ELR (cell line): ENCODE results near the gene PIEZO2.
"Not testable (repeated sequence)": the region's sequence is repeated elsewhere in the genome, so short reads cannot be mapped to it uniquely, and the experiment has no call there.

Experiments
- DNase-seq: peaks from one replicate; pipeline ENCODE4 v3.0.0-alpha.2; 2015; ENCODE audit warnings: low read depth

PIEZO2 gene

GRCh38 chr18:11149441-11150270 lies at the start of gene PIEZO2:
Gene PIEZO2, minus strand, starts transcription at chr18:11149569. Its CDS starts 981 bp downstream, at chr18:11148588.
- peak; percentile 14 for DNase-seq

DNA sequence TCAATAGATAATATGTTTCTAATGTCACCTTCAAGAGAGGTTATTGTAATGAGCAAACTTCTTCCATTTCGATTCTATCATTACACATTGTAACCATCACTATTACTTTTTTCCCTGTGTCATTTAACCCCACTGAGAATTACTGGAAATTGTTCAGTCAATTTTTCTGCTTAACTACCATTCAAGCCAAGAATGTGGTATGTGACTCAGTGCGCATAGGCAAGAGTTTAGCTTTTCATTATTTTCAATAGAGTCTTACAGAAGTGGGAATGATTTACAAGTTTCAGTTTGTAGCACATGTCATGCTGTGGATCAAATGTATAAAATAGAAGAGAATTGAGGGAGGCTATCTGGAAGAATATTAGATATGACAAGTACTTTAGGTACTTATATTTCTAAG lies 34.3 kb upstream of the PIEZO2 start:
- no peak for DNase-seq

DNA sequence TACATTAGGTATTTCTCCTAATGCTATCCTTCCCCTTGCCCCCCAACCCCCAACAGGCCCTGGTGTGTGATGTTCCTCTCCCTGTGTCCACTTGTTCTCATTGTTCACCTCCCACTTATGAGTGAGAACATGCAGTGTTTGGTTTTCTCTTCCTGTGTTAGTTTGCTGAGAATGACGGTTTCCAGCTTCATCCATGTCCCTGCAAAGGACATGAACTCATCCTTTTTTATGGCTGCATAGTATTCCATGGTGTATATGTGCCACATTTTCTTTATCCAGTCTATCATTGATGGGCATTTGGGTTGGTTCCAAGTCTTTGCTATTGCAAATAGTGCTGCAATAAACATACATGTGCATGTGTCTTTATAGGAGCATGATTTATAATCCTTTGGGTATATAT lies 32.3 kb upstream of the PIEZO2 start:
- not testable (repeated sequence) for DNase-seq

DNA sequence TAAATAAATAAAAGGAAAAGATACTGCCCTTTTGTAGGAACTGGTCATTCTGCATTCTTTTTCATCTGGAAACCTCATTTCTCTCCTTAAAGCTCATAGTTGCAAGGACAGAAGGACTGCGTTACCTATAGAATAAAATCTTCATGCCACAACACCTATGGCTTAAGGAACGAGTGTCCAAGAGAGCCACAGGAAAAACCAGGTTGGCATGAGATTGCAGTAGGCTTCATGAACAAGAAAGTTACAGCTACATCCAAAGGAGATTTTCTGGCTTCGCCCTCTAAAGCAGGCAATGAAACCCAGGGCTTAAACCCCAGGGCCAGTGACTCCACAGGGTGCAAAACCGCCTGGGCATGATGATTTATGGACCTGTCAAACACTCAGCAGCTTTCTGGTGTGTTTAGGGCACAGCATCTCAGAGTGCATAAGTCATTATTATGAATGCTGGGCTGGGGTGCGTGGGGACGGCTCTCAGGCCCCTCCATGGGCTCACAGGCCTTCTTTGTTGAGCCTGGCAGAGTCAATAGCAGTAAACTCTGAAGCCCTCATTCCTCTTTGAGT lies 30.7 kb upstream of the PIEZO2 start:
- no peak for DNase-seq

DNA sequence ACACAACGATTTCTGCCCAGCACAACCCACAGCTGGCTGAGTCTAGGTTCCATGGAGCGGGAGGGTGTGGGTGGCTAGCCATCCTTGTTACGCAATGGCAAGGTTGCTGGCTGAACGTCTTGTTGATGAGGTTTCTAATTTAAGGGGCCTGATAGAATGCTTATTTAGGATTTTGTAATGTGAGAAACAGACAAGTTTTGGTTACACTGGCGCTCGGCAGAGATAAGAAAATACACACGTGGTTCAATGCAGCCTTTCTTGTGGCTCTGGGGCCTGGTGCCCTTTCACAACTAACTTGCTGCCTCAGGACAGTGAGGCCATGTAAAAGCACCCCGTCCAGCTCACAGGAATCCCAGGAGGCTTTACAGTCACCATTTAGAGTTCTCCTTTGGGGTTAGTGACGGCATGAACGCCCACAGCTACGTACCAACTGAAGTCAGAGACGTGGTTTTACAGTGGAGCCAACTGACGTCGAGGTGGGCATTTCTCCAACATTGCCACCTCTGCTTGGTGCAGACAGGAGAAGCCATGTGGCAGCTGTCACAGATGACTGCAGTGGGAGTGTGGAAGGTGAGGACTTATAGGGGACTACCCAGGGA lies 29.7 kb upstream of the PIEZO2 start:
- DNase-seq, result no peak

GRCh38 chr18:11177382-11177781 lies 28.0 kb upstream of the PIEZO2 start:
- DNase-seq, result no peak

DNA sequence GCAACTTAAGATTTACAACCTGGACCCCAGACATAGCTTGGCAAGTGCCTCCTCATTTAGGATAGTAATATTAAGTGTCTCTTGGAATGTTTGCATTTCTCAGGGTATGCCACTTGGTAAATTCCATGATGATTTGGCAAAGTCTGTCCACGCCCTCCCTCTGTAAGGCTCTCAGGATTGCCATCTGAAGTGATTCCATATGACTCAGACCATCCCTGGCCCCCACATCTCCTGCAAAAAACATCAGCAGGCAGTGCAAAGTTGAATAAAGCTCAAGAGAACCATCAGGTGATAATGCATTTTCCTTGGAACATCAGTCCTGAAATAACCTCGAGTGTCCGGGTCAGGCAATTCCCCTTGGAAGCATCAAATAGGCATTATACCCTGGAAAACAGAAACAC lies 27.1 kb upstream of the PIEZO2 start:
- DNase-seq, result peak; percentile 34

DNA sequence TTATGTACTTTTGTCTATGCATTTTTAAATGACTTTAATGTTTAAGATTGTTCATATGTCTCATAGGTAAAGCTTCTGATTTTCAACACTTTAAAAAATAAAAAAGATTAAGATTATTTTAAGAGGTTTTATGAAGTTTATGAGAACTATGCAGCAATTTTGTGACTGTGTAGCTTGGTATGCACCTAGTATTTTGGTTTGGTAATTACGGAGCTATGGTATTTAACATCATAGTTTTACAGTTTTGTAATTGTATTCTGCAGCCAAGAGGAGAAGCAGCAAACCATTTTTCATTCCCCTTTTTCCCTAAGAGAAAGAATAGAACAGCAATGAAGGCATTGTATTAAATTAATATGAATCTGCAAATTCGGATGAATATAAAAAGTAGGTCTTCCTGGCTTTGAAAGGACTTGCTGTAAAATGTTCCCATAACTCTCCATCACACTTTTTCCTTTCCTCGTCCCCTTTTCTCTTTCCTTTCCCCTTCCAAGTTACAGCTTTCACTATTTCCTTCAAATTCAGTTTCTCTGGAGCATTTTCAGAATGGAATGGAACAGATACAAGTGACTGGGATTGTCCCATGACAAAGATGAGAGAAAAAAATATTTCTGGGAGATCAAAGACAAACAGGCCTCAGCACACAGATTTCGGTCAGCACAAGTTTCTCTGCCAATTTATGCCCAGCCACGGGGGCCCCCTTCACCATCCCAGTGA lies 26.1 kb upstream of the PIEZO2 start:
- DNase-seq, result peak; percentile 18

- DNase-seq, result not testable (repeated sequence)
Measured at GRCh38 chr18:11174179-11174578, 24.8 kb upstream of the PIEZO2 start.

DNA sequence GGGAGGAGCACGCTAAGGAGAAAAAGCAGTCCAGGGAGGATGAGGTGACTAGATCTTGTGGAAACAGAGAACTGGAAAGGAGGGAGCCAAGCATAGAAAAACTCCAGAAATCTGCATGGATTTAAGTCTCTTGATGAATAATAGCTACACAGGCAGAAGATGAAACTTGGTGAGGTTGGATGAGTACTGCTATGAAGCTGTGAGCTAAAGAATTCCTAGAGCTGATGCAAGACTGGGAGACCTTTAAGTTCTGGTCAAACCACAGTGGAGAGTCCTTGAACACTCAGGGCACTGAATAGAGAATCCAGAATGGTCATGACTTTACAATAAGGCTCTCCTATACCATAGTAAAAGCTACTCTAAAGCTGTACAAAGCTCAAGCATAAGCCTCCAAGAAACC lies 18.4 kb upstream of the PIEZO2 start:
- no peak for DNase-seq

- no peak for DNase-seq
Measured at GRCh38 chr18:11165952-11166351, 16.6 kb upstream of the PIEZO2 start.

GRCh38 chr18:11165138-11165537 lies 15.8 kb upstream of the PIEZO2 start:
- no peak for DNase-seq

- no peak for DNase-seq
Measured at GRCh38 chr18:11163665-11164064, 14.3 kb upstream of the PIEZO2 start.

GRCh38 chr18:11162889-11163288 lies 13.5 kb upstream of the PIEZO2 start:
- no peak for DNase-seq

GRCh38 chr18:11162462-11162861 lies 13.1 kb upstream of the PIEZO2 start:
- no peak for DNase-seq

GRCh38 chr18:11160313-11160712 lies 10.9 kb upstream of the PIEZO2 start:
- DNase-seq, result no peak

- no peak for DNase-seq
Measured at GRCh38 chr18:11159844-11160243, 10.5 kb upstream of the PIEZO2 start.

- DNase-seq, result no peak
Measured at GRCh38 chr18:11156978-11157377, 7.6 kb upstream of the PIEZO2 start.

GRCh38 chr18:11155034-11155759 lies 5.8 kb upstream of the PIEZO2 start:
- no peak for DNase-seq

- peak; percentile 62 for DNase-seq
Measured at GRCh38 chr18:11154368-11154989, 5.1 kb upstream of the PIEZO2 start.

GRCh38 chr18:11153097-11153496 lies 3.7 kb upstream of the PIEZO2 start:
- DNase-seq, result no peak

DNA sequence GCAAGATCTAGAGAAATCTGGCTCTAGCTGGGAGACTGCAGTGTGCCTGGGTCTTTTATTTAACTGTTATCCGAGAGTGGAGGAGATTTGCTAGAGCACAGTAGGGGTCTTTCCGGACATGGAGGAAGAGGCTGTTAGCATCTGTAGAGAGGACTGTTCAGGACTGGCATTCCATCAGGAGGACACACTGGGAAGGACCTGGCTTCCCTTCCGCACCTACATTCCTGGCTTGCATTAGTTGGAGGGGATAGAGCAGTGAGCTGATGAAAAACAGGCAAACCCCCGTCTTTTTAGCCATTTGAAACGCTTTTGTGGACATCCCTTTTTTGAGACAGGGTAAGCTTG lies 874 bp upstream of the PIEZO2 start:
- DNase-seq, result no peak
